ENCODE results near the gene TENT5C. TPM values are rescaled to one million over a fixed set of nuclear protein-coding genes. Genes with fewer than 3 reads are reported as not detected.

The TENT5C gene
- total and polyA plus RNA-seq, 10 of the 15 experiments (the other 5 are each of a cell fraction or from before 2014, with no cell fraction given), result 0.19 to 2.4 (median 0.78) TPM

DNA sequence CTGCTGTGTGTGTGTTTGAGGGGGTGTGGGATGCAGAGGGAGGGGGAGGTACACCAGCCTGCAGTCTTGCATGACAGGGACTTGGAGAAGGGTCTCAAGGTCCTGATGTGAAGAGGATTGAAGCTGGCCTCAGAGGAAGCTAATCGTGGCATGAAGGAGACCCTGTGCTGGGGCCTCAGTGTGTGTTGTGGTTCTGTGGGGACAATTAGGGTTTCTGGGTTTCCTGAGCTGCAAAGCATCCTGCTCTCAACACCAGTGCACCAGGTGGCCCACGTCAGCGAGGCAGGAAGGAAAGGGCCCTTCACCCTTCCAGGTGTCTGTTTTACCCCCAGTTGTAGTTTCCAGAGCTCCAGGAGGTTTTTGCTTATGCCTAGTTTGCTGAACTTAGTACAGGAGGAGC lies 52.8 kb downstream of the TENT5C start (continued):
- TF ChIP-seq NFIC (IDR thresholded peaks at IDR 0.05; ENCODE audit: low read depth, low read length), result no peak
- TF ChIP-seq ETV6 (conservative IDR thresholded peaks at IDR 0.05 in 1 of 2, IDR thresholded peaks at IDR 0.05 in 1 of 2; ENCODE audit: borderline replicate concordance in 1 of 2, low read depth in 1 of 2), result peak in 1 of 2 experiments; percentile 21; a peak in 1 of 4 replicates
- peak; percentile 35; the same call in 1 of the 2 replicates for TF ChIP-seq EED (IDR thresholded peaks at IDR 0.05; ENCODE audit: low read depth)

DNA sequence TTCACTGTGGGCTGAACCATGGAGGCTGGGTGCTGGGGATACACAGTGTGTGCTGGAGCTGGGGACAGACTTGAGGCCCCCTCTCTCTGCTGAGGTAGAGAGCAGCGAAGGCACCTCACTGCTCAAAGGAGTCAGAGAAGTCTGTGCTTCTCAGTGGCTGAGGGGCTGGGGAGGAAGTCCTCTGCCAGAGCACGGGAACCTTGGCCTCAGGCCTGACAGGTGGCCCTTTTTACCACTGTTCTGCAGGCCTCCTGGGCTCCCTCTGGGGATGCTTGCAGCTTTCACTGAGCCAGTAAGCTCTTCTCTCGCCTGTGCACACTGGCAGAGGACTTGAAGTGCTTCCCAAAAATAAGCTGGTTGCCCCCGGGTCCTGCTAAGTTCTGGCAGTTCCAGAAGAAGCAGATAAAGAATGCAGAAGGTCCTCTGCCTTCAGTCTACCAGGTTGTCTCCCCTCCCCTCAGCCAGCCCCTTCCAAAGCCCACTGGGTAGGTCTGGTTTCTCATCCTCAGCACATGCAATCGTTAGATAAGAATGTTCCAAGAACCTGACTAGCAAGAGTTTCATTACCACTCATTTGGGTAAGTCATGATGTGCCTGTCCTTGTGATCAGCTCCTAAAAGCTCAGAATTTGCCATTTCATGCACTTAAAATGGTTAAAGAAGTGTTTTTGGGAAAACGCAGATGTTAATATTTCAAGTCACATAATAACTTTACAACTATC lies 53.9 kb downstream of the TENT5C start:
- POLR2A ChIA-PET, result no interaction called here
- DNase-seq (ENCODE audit: low read depth, low spot score) (no peak), FAIRE-seq (no peak), ATAC-seq (no peak)
- WGBS (ENCODE audit: insufficient coverage, insufficient replicate concordance, low lambda C conversion rate, missing lambda C conversion rate), result 23% methylated on average over 6 of the region's 6 CpGs
- H3K27ac ChIP-seq (ENCODE audit: control insufficient read depth, insufficient read depth), result peak overlapping the region; percentile 7; the same call in 1 of the 2 replicates
- H3K9me3 ChIP-seq (replicated peaks; ENCODE audit: control insufficient read depth, insufficient read depth, low read length), result peaks cover 18% of the 10 kb centered on the region; the same call in 2 of the 3 replicates
- TF ChIP-seq CHD4 (IDR thresholded peaks at IDR 0.05), result no peak
- TF ChIP-seq BHLHE40 (IDR thresholded peaks at IDR 0.05; ENCODE audit: borderline replicate concordance in 1 of 2, low read depth in 2 of 2, low read length in 1 of 2), result no peak
- TF ChIP-seq, protein P1, sequence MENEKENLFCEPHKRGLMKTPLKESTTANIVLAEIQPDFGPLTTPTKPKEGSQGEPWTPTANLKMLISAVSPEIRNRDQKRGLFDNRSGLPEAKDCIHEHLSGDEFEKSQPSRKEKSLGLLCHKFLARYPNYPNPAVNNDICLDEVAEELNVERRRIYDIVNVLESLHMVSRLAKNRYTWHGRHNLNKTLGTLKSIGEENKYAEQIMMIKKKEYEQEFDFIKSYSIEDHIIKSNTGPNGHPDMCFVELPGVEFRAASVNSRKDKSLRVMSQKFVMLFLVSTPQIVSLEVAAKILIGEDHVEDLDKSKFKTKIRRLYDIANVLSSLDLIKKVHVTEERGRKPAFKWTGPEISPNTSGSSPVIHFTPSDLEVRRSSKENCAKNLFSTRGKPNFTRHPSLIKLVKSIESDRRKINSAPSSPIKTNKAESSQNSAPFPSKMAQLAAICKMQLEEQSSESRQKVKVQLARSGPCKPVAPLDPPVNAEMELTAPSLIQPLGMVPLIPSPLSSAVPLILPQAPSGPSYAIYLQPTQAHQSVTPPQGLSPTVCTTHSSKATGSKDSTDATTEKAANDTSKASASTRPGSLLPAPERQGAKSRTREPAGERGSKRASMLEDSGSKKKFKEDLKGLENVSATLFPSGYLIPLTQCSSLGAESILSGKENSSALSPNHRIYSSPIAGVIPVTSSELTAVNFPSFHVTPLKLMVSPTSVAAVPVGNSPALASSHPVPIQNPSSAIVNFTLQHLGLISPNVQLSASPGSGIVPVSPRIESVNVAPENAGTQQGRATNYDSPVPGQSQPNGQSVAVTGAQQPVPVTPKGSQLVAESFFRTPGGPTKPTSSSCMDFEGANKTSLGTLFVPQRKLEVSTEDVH (IDR thresholded peaks at IDR 0.05; ENCODE audit: low read depth, partially characterized antibody), result no peak
- TF ChIP-seq, protein P2, sequence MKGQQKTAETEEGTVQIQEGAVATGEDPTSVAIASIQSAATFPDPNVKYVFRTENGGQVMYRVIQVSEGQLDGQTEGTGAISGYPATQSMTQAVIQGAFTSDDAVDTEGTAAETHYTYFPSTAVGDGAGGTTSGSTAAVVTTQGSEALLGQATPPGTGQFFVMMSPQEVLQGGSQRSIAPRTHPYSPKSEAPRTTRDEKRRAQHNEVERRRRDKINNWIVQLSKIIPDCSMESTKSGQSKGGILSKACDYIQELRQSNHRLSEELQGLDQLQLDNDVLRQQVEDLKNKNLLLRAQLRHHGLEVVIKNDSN (IDR thresholded peaks at IDR 0.05; ENCODE audit: borderline replicate concordance, extremely low read length, insufficient read depth, low read depth, low read length), result no peak
- TF ChIP-seq CHD2 (IDR thresholded peaks at IDR 0.05; ENCODE audit: borderline replicate concordance, low read depth, low read length), result no peak
- TF ChIP-seq STAT3 (IDR thresholded peaks at IDR 0.05; ENCODE audit: low read depth, low read length), result no peak
- TF ChIP-seq, protein P3, sequence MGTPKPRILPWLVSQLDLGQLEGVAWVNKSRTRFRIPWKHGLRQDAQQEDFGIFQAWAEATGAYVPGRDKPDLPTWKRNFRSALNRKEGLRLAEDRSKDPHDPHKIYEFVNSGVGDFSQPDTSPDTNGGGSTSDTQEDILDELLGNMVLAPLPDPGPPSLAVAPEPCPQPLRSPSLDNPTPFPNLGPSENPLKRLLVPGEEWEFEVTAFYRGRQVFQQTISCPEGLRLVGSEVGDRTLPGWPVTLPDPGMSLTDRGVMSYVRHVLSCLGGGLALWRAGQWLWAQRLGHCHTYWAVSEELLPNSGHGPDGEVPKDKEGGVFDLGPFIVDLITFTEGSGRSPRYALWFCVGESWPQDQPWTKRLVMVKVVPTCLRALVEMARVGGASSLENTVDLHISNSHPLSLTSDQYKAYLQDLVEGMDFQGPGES (IDR thresholded peaks at IDR 0.05), result no peak
- no TSS peak for BruUV-seq (replicated peaks)
- peaks cover 69% of the 10 kb centered on the region for H3K4me1 ChIP-seq (ENCODE audit: control insufficient read depth, insufficient read depth, low read length)
- no peak overlapping the region for H3K4me2 ChIP-seq (ENCODE audit: control insufficient read depth, insufficient read depth)
- H2AFZ ChIP-seq (ENCODE audit: control insufficient read depth, low read depth, low read length), result no peak overlapping the region
- no peak overlapping the region for H3K9ac ChIP-seq (ENCODE audit: control insufficient read depth, insufficient read depth, low read length)
- H3K36me3 ChIP-seq (ENCODE audit: control insufficient read depth in 2 of 2, insufficient read depth in 2 of 2, low read length in 1 of 2), result no peaks in the 10 kb centered on the region
- RAD21 ChIA-PET (ENCODE audit: unreplicated experiment), result no interaction called here
- H3K79me2 ChIP-seq (ENCODE audit: control insufficient read depth, insufficient read depth, low read length), result no peaks in the 10 kb centered on the region
- H4K20me1 ChIP-seq (ENCODE audit: control insufficient read depth, insufficient read depth), result no peaks in the 10 kb centered on the region
- CTCF ChIA-PET, result no interaction called here
- no peaks in the 10 kb centered on the region for H3K27me3 ChIP-seq (replicated peaks in 1 of 2; ENCODE audit: control insufficient read depth in 2 of 2, insufficient read depth in 2 of 2, low read length in 1 of 2)
- H3K4me3 ChIP-seq, result no peak overlapping the region
- intact Hi-C loops (cut with micrococcal nuclease; ENCODE audit: unreplicated experiment), result loop anchor here (5.0 kb wide), 1 partner anchor 292 kb away; the partner anchor contains the start of gene MAN1A2
- SMC1A ChIA-PET (ENCODE audit: uncharacterized antibody, unreplicated experiment), result no interaction called here
- in situ Hi-C loops (cut with MboI), result loop anchor here (25.0 kb wide), 1 partner anchor 1097 kb away; the partner anchor contains the start of gene CD58

Data from GM12878 (cell line).